K562 (cell line): Measurements from ENCODE around the gene TEX22. TPM values are rescaled to one million over a fixed set of nuclear protein-coding genes. Genes with fewer than 3 reads are reported as not detected.

Source experiments
- ATAC-seq: fragments of 200-7000 bp; cut with Tn5 transposase; 3 replicates; pipeline ENCODE4 v1.9.1; 2020; ENCODE audit warnings: moderate library complexity
- Bru-seq: library from RNA; stranded (reverse); fragments of 400-500 nt; gene quantifications from one replicate; lab custom pipeline; 2021; lab: Mats Ljungman, UMichigan
- BruChase-seq, 2 experiments: library from RNA; stranded (reverse); fragments of 400-500 nt; gene quantifications; one replicate each; lab custom pipeline; 2021; lab: Mats Ljungman, UMichigan
- BruUV-seq: library from RNA; stranded (reverse); fragments of 400-500 nt; replicated peaks from 2 replicates; lab custom pipeline; 2021; lab: Mats Ljungman, UMichigan
- CTCF ChIA-PET: fragments of 300-600 bp; formaldehyde crosslinking; extraction: SDS; loops from one replicate; lab custom pipeline; 2021; ENCODE audit warnings: low intra/inter-chr PET ratio; lab: Yijun Ruan, JAX
- POLR2A ChIA-PET: fragments of 300-600, 350-650 bp; sonication (Branson Sonifier 250); formaldehyde crosslinking; extraction: SDS; loops from one replicate; lab custom pipeline; 2021; ENCODE audit warnings: antibody characterized with exemption, inconsistent platforms; lab: Yijun Ruan, JAX
- DNase-seq, 4 experiments: peaks; one replicate each; pipeline versions ENCODE4 v3.0.0 to v3.0.0-alpha.2; 2011 to 2018; ENCODE audit warnings: low spot score in 3 of 4, mixed read lengths in 3 of 4; ENCODE audit errors: extremely low read depth in 1 of 4
- FAIRE-seq: peaks from 2 replicates; lab custom pipeline; 2011; peaks lifted over from hg19 to GRCh38; lab: Jason Lieb, UNC
- H2AFZ ChIP-seq: 2 replicates; pipeline ENCODE4 v1.6.0; 2011; ENCODE audit warnings: low read depth, low read length, control low read depth, inconsistent platforms
- H3K27ac ChIP-seq: fragments of 200-600 bp; 3 replicates; pipeline ENCODE4 v1.8.0; 2011; ENCODE audit warnings: low read depth, mild to moderate bottlenecking, control low read depth, inconsistent platforms, low read length, moderate library complexity, mixed read lengths; ENCODE audit errors: extremely low read depth
- H3K27me3 ChIP-seq, 2 experiments: fragments of 300-600 bp in 1 of 2; 2 replicates in 1 of 2; 3 replicates in 1 of 2; pipeline versions ENCODE4 v1.6.0 to v1.8.0; 2011; ENCODE audit warnings: inconsistent platforms in 2 of 2, low read length in 2 of 2, mild to moderate bottlenecking in 1 of 2, mixed read lengths in 1 of 2, moderate library complexity in 1 of 2; ENCODE audit not compliant: control insufficient read depth in 2 of 2, insufficient read depth in 2 of 2
- H3K36me3 ChIP-seq: fragments of 300-600 bp; 3 replicates; pipeline ENCODE4 v1.8.0; 2011; ENCODE audit warnings: mild to moderate bottlenecking, low read length, inconsistent platforms; ENCODE audit not compliant: control insufficient read depth, insufficient read depth
- H3K4me1 ChIP-seq, 2 experiments: fragments of 200-600 bp in 1 of 2; replicated peaks in 1 of 2; 2 replicates in 1 of 2; 3 replicates in 1 of 2; pipeline versions ENCODE4 v1.5.1 to v1.8.0; 2011; ENCODE audit warnings: inconsistent platforms in 2 of 2, low read length in 2 of 2, mild to moderate bottlenecking in 1 of 2, mixed read lengths in 1 of 2, moderate library complexity in 1 of 2; ENCODE audit not compliant: control insufficient read depth in 2 of 2, insufficient read depth in 2 of 2
- H3K4me2 ChIP-seq: 2 replicates; pipeline ENCODE4 v1.6.1; 2011; ENCODE audit warnings: low read length, control low read depth, inconsistent platforms, mixed read lengths; ENCODE audit not compliant: insufficient read depth
- H3K4me3 ChIP-seq: fragments of 200-600 bp; sonication (generic), shearing (Covaris generic); 2 replicates; pipeline ENCODE4 v1.5.1; 2016; ENCODE audit warnings: control low read depth, inconsistent platforms
- H3K79me2 ChIP-seq: fragments of 200-600 bp; 3 replicates; pipeline ENCODE4 v1.8.0; 2011; ENCODE audit warnings: low read length, inconsistent platforms; ENCODE audit not compliant: control insufficient read depth, insufficient read depth
- H3K9ac ChIP-seq, 2 experiments: 2 replicates each; pipeline versions ENCODE4 v1.6.0 to v1.6.1; 2011; ENCODE audit warnings: low read depth in 2 of 2, low read length in 2 of 2, control low read depth in 1 of 2, inconsistent platforms in 1 of 2, mild to moderate bottlenecking in 1 of 2, mixed read lengths in 1 of 2; ENCODE audit not compliant: insufficient read depth in 1 of 2
- H3K9me1 ChIP-seq: one replicate; pipeline ENCODE4 v1.6.0; 2011; ENCODE audit warnings: inconsistent platforms, mild to moderate bottlenecking, low read length, moderate library complexity; ENCODE audit not compliant: control insufficient read depth, insufficient read depth
- H3K9me3 ChIP-seq: replicated peaks from 2 replicates; pipeline ENCODE4 v1.5.1; 2011; ENCODE audit warnings: low read depth, low read length, inconsistent platforms; ENCODE audit not compliant: control insufficient read depth, insufficient read depth
- H4K20me1 ChIP-seq: replicated peaks from 2 replicates; pipeline ENCODE4 v1.6.1; 2011; ENCODE audit warnings: low read length, inconsistent platforms, mixed read lengths; ENCODE audit not compliant: control insufficient read depth, insufficient read depth
- CEBPB ChIP-seq: fragments of 450-650 bp; IDR thresholded peaks from 2 replicates; pipeline ENCODE4 v1.6.1; 2016; ENCODE audit warnings: missing genetic modification characterization, missing compliant biosample characterization
- DACH1 ChIP-seq: fragments of 450-650 bp; IDR thresholded peaks from 2 replicates; pipeline ENCODE4 v1.6.1; 2018; ENCODE audit not compliant: partially characterized antibody
- KLF10 ChIP-seq: fragments of 250-450 bp; sonication (Bioruptor Pico); IDR thresholded peaks from 2 replicates; pipeline ENCODE4 v1.6.1; 2021; ENCODE audit warnings: matching md5 sums
- LEF1 ChIP-seq: fragments of 450-650 bp; IDR thresholded peaks from 2 replicates; pipeline ENCODE4 v1.6.1; 2016; ENCODE audit warnings: mild to moderate bottlenecking
- MCM3 ChIP-seq: fragments of 450-650 bp; IDR thresholded peaks from 2 replicates; pipeline ENCODE4 v1.6.1; 2016
- NCOA2 ChIP-seq, 2 experiments: fragments of 450-650 bp; IDR thresholded peaks; 2 replicates each; pipeline ENCODE4 v1.6.1; 2018; ENCODE audit warnings: mild to moderate bottlenecking in 2 of 2, moderate library complexity in 1 of 2; ENCODE audit not compliant: partially characterized antibody in 2 of 2
- NR2C2 ChIP-seq, 2 experiments: fragments of 200-800 bp in 1 of 2; sonication (Bioruptor generic) in 1 of 2; sonication (generic) in 1 of 2; formaldehyde crosslinking in 1 of 2; IDR thresholded peaks; 2 replicates each; pipeline versions ENCODE4 v1.6.1 to v1.8.0; 2016 to 2022; ENCODE audit warnings: mild to moderate bottlenecking in 1 of 2, missing compliant biosample characterization in 1 of 2, missing genetic modification characterization in 1 of 2, missing genetic modification reagents in 1 of 2
- POLR2AphosphoS5 ChIP-seq: IDR thresholded peaks from 2 replicates; pipeline ENCODE4 v1.6.1; 2011; ENCODE audit warnings: mild to moderate bottlenecking, low read depth, low read length, moderate library complexity; ENCODE audit not compliant: control insufficient read depth, insufficient read depth
- PURB ChIP-seq: sonication (generic); formaldehyde crosslinking; IDR thresholded peaks from 2 replicates; pipeline ENCODE4 v1.9.0; 2021; ENCODE audit warnings: low read depth, mild to moderate bottlenecking, missing genetic modification reagents
- RBBP5 ChIP-seq: fragments of 200-600 bp; sonication (generic); IDR thresholded peaks from 2 replicates; pipeline ENCODE4 v1.6.1; 2012; ENCODE audit warnings: borderline replicate concordance, mild to moderate bottlenecking, low read length, control low read depth, inconsistent platforms; ENCODE audit not compliant: insufficient read depth, poor library complexity, severe bottlenecking
- ZNF507 ChIP-seq: conservative IDR thresholded peaks from 2 replicates; pipeline ENCODE4 v1.6.1; 2017; ENCODE audit warnings: missing genetic modification characterization, missing compliant biosample characterization
- ZNF644 ChIP-seq: fragments of 200-800 bp; sonication (Bioruptor generic); IDR thresholded peaks from 2 replicates; pipeline ENCODE4 v1.6.1; 2016; ENCODE audit warnings: low read depth, missing genetic modification characterization, missing compliant biosample characterization
- ZNF668 ChIP-seq: fragments of 250-450 bp; sonication (Bioruptor Pico); IDR thresholded peaks from 2 replicates; pipeline ENCODE4 v1.8.0; 2022; ENCODE audit warnings: mild to moderate bottlenecking, inconsistent platforms
- WGBS: fragments of 100-300 bp; shearing (Covaris generic); methylation state at CpG from one replicate; pipeline ENCODE4 v1.1.6; 2016; ENCODE audit warnings: low coverage, mixed read lengths; ENCODE audit not compliant: insufficient coverage; ENCODE audit errors: missing lambda C conversion rate; 5-methylcytosine and 5-hydroxymethylcytosine counted together
- in situ Hi-C: fragments of 300-500 bp; cut with MboI; formaldehyde crosslinking; loops from 4 replicates; pipeline ENCODE4 v1.15.0; 2018; ENCODE audit warnings: inconsistent platforms, mixed read lengths
- intact Hi-C: fragments of 100-400 bp; cut with micrococcal nuclease; formaldehyde crosslinking; loops from 2 replicates; pipeline ENCODE4 v1.14.2; 2022
- long read RNA-seq, 3 experiments: library from polyadenylated mRNA in 2 of 3; library from RNA in 1 of 3; unstranded in 2 of 3; stranded (forward) in 1 of 3; transcript quantifications; one replicate each; pipeline ENCODE4 v2.0.0, GENCODE V29; 2019 to 2022
- polyA minus RNA-seq, 3 experiments: library from RNA; depleted of rRNA, polyadenylated mRNA; stranded (reverse); fragments of >200 nt; gene quantifications; 2 replicates each; pipeline ENCODE4 v1.2.3, GENCODE V29; 2011
- polyA plus RNA-seq, 8 experiments: library from polyadenylated mRNA; depleted of rRNA in 4 of 8; stranded (reverse) in 5 of 8; unstranded in 3 of 8; fragments of >200 nt; fragmentation: Nextera tagmentation in 2 of 8; fragmentation: Illumina TruSeq in 1 of 8; extraction: Ambion mirVana in 2 of 8; extraction: Trizol in 1 of 8; gene quantifications; 2 replicates each; pipeline versions ENCODE4 v1.2.1 to v1.2.3, GENCODE V29; 2011 to 2014; ENCODE audit warnings: inconsistent platforms in 1 of 8, missing spikeins in 1 of 8
- total RNA-seq, 7 experiments: library from RNA; depleted of rRNA in 6 of 7; stranded (reverse); fragments of >200 nt in 6 of 7; fragmentation: Illumina TruSeq in 2 of 7; extraction: Trizol in 2 of 7; gene quantifications; 2 replicates each; pipeline versions ENCODE4 v1.2.1 to v1.2.3, GENCODE V29; 2011 to 2021; ENCODE audit warnings: low replicate concordance in 1 of 7
- TF ChIP-seq, protein P1 (sequence below): sonication (generic); formaldehyde crosslinking; IDR thresholded peaks from 2 replicates; pipeline ENCODE4 v1.8.0; 2022; ENCODE audit warnings: mild to moderate bottlenecking, missing genetic modification reagents
- TF ChIP-seq, protein P2 (sequence below): fragments of 250-450 bp; sonication (Bioruptor Pico); IDR thresholded peaks from 2 replicates; pipeline ENCODE4 v1.4.0; 2020; ENCODE audit warnings: borderline replicate concordance

The TEX22 gene
- 2.3 and 5.1 TPM in 2 replicates for total RNA-seq (2011; cell fraction: chromatin; rRNA removed; ENCODE audit: low replicate concordance)
- 2.6 and 3.8 TPM in 2 replicates for total RNA-seq (2011; cell fraction: nucleolus; rRNA removed)
- total RNA-seq (2011; cell fraction: nucleoplasm; rRNA removed): 1.9 and 2.6 TPM in 2 replicates
- total RNA-seq (2014; rRNA removed): 0.04 and 0.05 TPM in 2 replicates
- total RNA-seq (2014; rRNA removed; fragmentation: Illumina TruSeq; extraction: Trizol): 0.06 and 0.55 TPM in 2 replicates
- total RNA-seq (2015; rRNA removed; fragmentation: Illumina TruSeq; extraction: Trizol): 0.14 and 0.45 TPM in 2 replicates
- total RNA-seq (2021): 1.0 and 1.7 TPM in 2 replicates
- polyA plus RNA-seq (2011; rRNA removed): 0.31 and 0.50 TPM in 2 replicates
- 0.22 and 0.66 TPM in 2 replicates for polyA plus RNA-seq (2011; cell fraction: cytosol; rRNA removed)
- 3.7 and 7.3 TPM in 2 replicates for polyA plus RNA-seq (2011; cell fraction: nucleus; rRNA removed)
- polyA plus RNA-seq (2012): 0.14 and 0.36 TPM in 2 replicates
- polyA plus RNA-seq (2014; fragmentation: Illumina TruSeq; extraction: Trizol): 0.04 and 0.14 TPM in 2 replicates
- not detected for polyA plus RNA-seq (2014; fragmentation: Nextera tagmentation; extraction: Ambion mirVana)
- 0.18 and 0.23 TPM in 2 replicates for polyA plus RNA-seq (2014; rRNA removed)
- polyA minus RNA-seq (2011; rRNA and poly(A)+ RNA removed): 0.11 and 0.12 TPM in 2 replicates
- polyA minus RNA-seq (2011; cell fraction: cytosol; rRNA and poly(A)+ RNA removed): not detected in 2 replicates
- 0.56 and 0.94 TPM in 2 replicates for polyA minus RNA-seq (2011; cell fraction: nucleus; rRNA and poly(A)+ RNA removed)
- Bru-seq, nascent RNA: percentile 59 among the genes with signal in this experiment
- percentile 65 among the genes with signal in this experiment for BruChase-seq, experiment 1, labeled RNA remaining after a 2-hour chase
- BruChase-seq, experiment 2, labeled RNA remaining after a 6-hour chase: percentile 55 among the genes with signal in this experiment
- long read RNA-seq, experiment 1, partial matches to known transcripts: 1 of 3 reads
- long read RNA-seq, experiment 1, other reads (novel, unspliced or antisense): 1 of 3 reads
- long read RNA-seq, experiment 2, partial matches to known transcripts: 0 of 3 reads
- long read RNA-seq, experiment 2, other reads (novel, unspliced or antisense): 3 of 3 reads
- long read RNA-seq, experiment 3: 0 reads

DNA sequence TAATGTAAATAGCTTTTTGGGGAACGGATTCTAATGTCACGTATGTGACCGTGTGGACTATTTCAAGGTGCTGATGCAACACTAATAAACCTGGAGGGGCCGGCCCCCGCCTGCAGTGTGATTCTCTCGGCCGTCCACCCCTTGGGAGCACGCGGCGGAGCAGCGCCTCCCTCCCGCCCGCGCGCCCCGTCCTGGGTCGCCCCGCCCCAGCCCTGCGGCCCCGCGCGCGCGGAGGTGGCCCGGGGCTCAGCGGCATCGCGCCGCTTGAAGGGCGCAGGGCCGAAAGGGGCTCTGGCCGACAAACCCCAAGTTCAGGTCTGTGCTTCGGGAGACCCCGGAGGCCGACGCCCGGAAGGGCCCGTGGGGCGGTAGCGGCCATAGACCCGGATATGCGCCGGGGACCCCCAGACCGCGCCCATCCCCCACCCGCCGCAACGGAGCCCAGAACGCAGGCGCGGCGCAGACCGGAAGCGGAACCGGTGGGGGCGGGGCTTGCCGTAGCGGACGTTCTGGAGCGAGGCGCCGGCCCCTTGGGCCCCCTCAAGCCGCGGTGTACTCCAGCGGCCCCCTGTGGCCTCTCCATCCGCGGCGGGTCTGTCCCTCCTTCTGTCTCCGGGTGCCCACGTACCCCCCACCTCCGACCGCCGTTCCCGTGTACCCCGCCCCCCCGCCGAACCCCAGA, at the start of gene TEX22:
TSS of gene TEX22 (plus strand) at position 495 of the 682 bp plus-strand sequence. CDS start 803 bp downstream, outside the sequence.
- 11% methylated on average over 7 of the region's 77 CpGs for WGBS
- peak within 1 kb of the TSS; percentile 79 for H3K4me2 ChIP-seq
- BruUV-seq: no TSS peak
- peak within 1 kb of the TSS; percentile 89 for H2AFZ ChIP-seq
- peaks cover 16% of the 10 kb centered on the region for H3K79me2 ChIP-seq
- peaks cover 5 to 54% of the 10 kb centered on the region in 2 experiments; a peak in 4 of 5 replicates for H3K4me1 ChIP-seq
- H3K4me3 ChIP-seq: peak within 1 kb of the TSS; percentile 71
- ChIA-PET POLR2A (interaction anchor here (1.4 kb wide), 1 partner anchor 10 kb away, joined by 5 read pairs; no protein-coding TSS in a partner anchor), CTCF (no interaction called here)
- no peaks in the 10 kb centered on the region for H3K27me3 ChIP-seq
- peaks cover 7% of the 10 kb centered on the region for H3K9me3 ChIP-seq
- in situ Hi-C loops: no loop called here
- intact Hi-C loops: no loop called here
- DNase-seq: peak; percentile 81 to 90 (median 86)
- peak; percentile 6 for FAIRE-seq
- H3K27ac ChIP-seq: peak within 1 kb of the TSS; percentile 92
- H3K36me3 ChIP-seq: peaks cover 21% of the 10 kb centered on the region; the same call in 2 of the 3 replicates
- peak within 1 kb of the TSS; percentile 88 to 95 for H3K9ac ChIP-seq
- H3K9me1 ChIP-seq: no peaks in the 10 kb centered on the region
- ATAC-seq: peak; percentile 93
- H4K20me1 ChIP-seq: no peaks in the 10 kb centered on the region
- TF ChIP-seq, protein P1, sequence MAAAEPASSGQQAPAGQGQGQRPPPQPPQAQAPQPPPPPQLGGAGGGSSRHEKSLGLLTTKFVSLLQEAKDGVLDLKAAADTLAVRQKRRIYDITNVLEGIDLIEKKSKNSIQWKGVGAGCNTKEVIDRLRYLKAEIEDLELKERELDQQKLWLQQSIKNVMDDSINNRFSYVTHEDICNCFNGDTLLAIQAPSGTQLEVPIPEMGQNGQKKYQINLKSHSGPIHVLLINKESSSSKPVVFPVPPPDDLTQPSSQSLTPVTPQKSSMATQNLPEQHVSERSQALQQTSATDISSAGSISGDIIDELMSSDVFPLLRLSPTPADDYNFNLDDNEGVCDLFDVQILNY: no peak
- no peak for TF ChIP-seq MCM3
- TF ChIP-seq CEBPB (tag): no peak; the same call in 1 of the 2 replicates
- no peak for TF ChIP-seq ZNF668
- TF ChIP-seq NCOA2 (IDR thresholded peaks at IDR 0.05; ENCODE audit: partially characterized antibody in 2 of 2): no peak
- TF ChIP-seq ZNF644 (tag): no peak
- TF ChIP-seq ZNF507 (tag): no peak
- TF ChIP-seq RBBP5: no peak
- TF ChIP-seq, protein P2, sequence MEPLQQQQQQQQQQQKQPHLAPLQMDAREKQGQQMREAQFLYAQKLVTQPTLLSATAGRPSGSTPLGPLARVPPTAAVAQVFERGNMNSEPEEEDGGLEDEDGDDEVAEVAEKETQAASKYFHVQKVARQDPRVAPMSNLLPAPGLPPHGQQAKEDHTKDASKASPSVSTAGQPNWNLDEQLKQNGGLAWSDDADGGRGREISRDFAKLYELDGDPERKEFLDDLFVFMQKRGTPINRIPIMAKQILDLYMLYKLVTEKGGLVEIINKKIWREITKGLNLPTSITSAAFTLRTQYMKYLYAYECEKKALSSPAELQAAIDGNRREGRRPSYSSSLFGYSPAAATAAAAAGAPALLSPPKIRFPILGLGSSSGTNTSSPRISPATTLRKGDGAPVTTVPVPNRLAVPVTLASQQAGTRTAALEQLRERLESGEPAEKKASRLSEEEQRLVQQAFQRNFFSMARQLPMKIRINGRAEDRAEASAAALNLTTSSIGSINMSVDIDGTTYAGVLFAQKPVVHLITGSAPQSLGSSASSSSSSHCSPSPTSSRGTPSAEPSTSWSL (CRISPR knock-in tag): no peak
- TF ChIP-seq POLR2AphosphoS5: no peak; the same call in 1 of the 2 replicates
- no peak for TF ChIP-seq LEF1
- TF ChIP-seq PURB (CRISPR knock-in tag): no peak
- TF ChIP-seq KLF10 (CRISPR knock-in tag): no peak
- no peak for TF ChIP-seq NR2C2 (CRISPR knock-in tag; IDR thresholded peaks at IDR 0.05)
- peak; percentile 69 for TF ChIP-seq NR2C2 (tag; IDR thresholded peaks at IDR 0.05)
- TF ChIP-seq DACH1: no peak
